Large intestine (tissue), 3 donors: ENCODE measurements around the gene TYMP. TPM values are rescaled to one million over a fixed set of nuclear protein-coding genes. Genes with fewer than 3 reads are reported as not detected.
"Not testable (repeated sequence)": the region's sequence is repeated elsewhere in the genome, so short reads cannot be mapped to it uniquely, and the experiment has no call there.

Source experiments
- DNase-seq, 2 donors: peaks; one replicate each; pipeline versions ENCODE4 v3.0.0 to v3.0.0-alpha.2; 2013
- H3K27ac ChIP-seq: one replicate; pipeline ENCODE4 v1.5.1; 2013; ENCODE audit warnings: low read length
- H3K27me3 ChIP-seq: 2 replicates; pipeline ENCODE4 v1.6.1; 2013; ENCODE audit warnings: low read length; ENCODE audit not compliant: control insufficient read depth, insufficient read depth
- H3K36me3 ChIP-seq: 2 replicates; pipeline ENCODE4 v1.6.1; 2013; ENCODE audit warnings: low read length; ENCODE audit not compliant: control insufficient read depth, insufficient read depth
- H3K4me1 ChIP-seq: one replicate; pipeline ENCODE4 v1.6.1; 2013; ENCODE audit warnings: low read length; ENCODE audit not compliant: control insufficient read depth, insufficient read depth
- H3K4me3 ChIP-seq: one replicate; pipeline ENCODE4 v1.5.1; 2013; ENCODE audit warnings: low read length
- H3K9me3 ChIP-seq: one replicate; pipeline ENCODE4 v1.6.1; 2013; ENCODE audit warnings: mild to moderate bottlenecking, low read depth, low read length, moderate library complexity; ENCODE audit not compliant: control insufficient read depth
- WGBS: methylation state at CpG from one replicate; pipeline ENCODE4 v1.1.5; 2013; ENCODE audit warnings: low lambda C conversion rate; ENCODE audit not compliant: insufficient coverage; 5-methylcytosine and 5-hydroxymethylcytosine counted together
- polyA plus RNA-seq: library from polyadenylated mRNA; unstranded; fragments of 120-200 nt; gene quantifications from one replicate; pipeline ENCODE4 v1.2.1, GENCODE V29; 2013

TYMP gene
- polyA plus RNA-seq, 1 donor: 10.5 TPM

- DNase-seq: no peak
- Histone ChIP-seq H3K4me3 (peak overlapping the region; percentile 52), H3K36me3 (peaks cover 39% of the 10 kb centered on the region), H3K27me3 (no peaks in the 10 kb centered on the region), H3K9me3 (peaks cover 2% of the 10 kb centered on the region), H3K4me1 (peaks cover 24% of the 10 kb centered on the region), H3K27ac (peak overlapping the region; percentile 88)
- WGBS: no CpG with 5 or more reads among the region's 25 CpGs
Observed at GRCh38 chr22:50523806-50524675, 5.8 kb downstream of the TYMP start.

- DNase-seq: no peak
- H3K4me1 ChIP-seq: peaks cover 24% of the 10 kb centered on the region
- H3K27ac ChIP-seq: no peak overlapping the region
- peaks cover 45% of the 10 kb centered on the region for H3K36me3 ChIP-seq
- no peaks in the 10 kb centered on the region for H3K27me3 ChIP-seq
- no peak overlapping the region for H3K4me3 ChIP-seq
- H3K9me3 ChIP-seq: no peaks in the 10 kb centered on the region
- WGBS: no CpG with 5 or more reads among the region's 16 CpGs
Observed at GRCh38 chr22:50523458-50523805, 6.4 kb downstream of the TYMP start.

GRCh38 chr22:50522806-50523438 is 6.9 kb downstream of the TYMP start:
- H3K4me3 ChIP-seq: no peak overlapping the region
- H3K36me3 ChIP-seq: peaks cover 51% of the 10 kb centered on the region
- no peaks in the 10 kb centered on the region for H3K9me3 ChIP-seq
- H3K4me1 ChIP-seq: peaks cover 24% of the 10 kb centered on the region
- no peak overlapping the region for H3K27ac ChIP-seq
- no CpG with 5 or more reads among the region's 22 CpGs for WGBS
- H3K27me3 ChIP-seq: no peaks in the 10 kb centered on the region
- DNase-seq: no peak

- H3K9me3 ChIP-seq: no peaks in the 10 kb centered on the region
- H3K4me1 ChIP-seq: peaks cover 24% of the 10 kb centered on the region
- H3K27ac ChIP-seq: no peak overlapping the region
- H3K36me3 ChIP-seq: peaks cover 57% of the 10 kb centered on the region
- no CpG with 5 or more reads among the region's 15 CpGs for WGBS
- H3K4me3 ChIP-seq: no peak overlapping the region
- no peak for DNase-seq
- H3K27me3 ChIP-seq: no peaks in the 10 kb centered on the region
Observed at GRCh38 chr22:50522208-50522805, 7.5 kb downstream of the TYMP start.

- no peak for DNase-seq
- Histone ChIP-seq H3K27me3 (no peaks in the 10 kb centered on the region), H3K27ac (no peak overlapping the region), H3K4me3 (no peak overlapping the region), H3K36me3 (peaks cover 63% of the 10 kb centered on the region), H3K4me1 (peaks cover 22% of the 10 kb centered on the region), H3K9me3 (no peaks in the 10 kb centered on the region)
- WGBS: no CpG with 5 or more reads among the region's 10 CpGs
Observed at GRCh38 chr22:50521710-50522109, 8.1 kb downstream of the TYMP start.

GRCh38 chr22:50520826-50521453 is 8.9 kb downstream of the TYMP start:
- H3K36me3 ChIP-seq: peaks cover 70% of the 10 kb centered on the region
- no peak overlapping the region for H3K4me3 ChIP-seq
- DNase-seq: no peak
- no peaks in the 10 kb centered on the region for H3K27me3 ChIP-seq
- no peaks in the 10 kb centered on the region for H3K9me3 ChIP-seq
- H3K27ac ChIP-seq: no peak overlapping the region
- WGBS: no CpG with 5 or more reads among the region's 13 CpGs
- H3K4me1 ChIP-seq: peaks cover 19% of the 10 kb centered on the region

- not testable (repeated sequence) for DNase-seq, H3K27ac ChIP-seq, H3K9me3 ChIP-seq, H3K27me3 ChIP-seq, H3K4me3 ChIP-seq
- Histone ChIP-seq H3K4me1 (peaks cover 19% of the 10 kb centered on the region), H3K36me3 (peaks cover 73% of the 10 kb centered on the region)
- WGBS: no CpG with 5 or more reads among the region's 8 CpGs
Observed at GRCh38 chr22:50520184-50520583, 9.6 kb downstream of the TYMP start.

- H3K27me3 ChIP-seq: no peaks in the 10 kb centered on the region
- peaks cover 15% of the 10 kb centered on the region for H3K4me1 ChIP-seq
- peaks cover 79% of the 10 kb centered on the region for H3K36me3 ChIP-seq
- DNase-seq: no peak
- no peaks in the 10 kb centered on the region for H3K9me3 ChIP-seq
- no peak overlapping the region for H3K27ac ChIP-seq
- H3K4me3 ChIP-seq: no peak overlapping the region
- WGBS: no CpG with 5 or more reads among the region's 8 CpGs
Observed at GRCh38 chr22:50519151-50519550, 10.7 kb downstream of the TYMP start.

- no CpG with 5 or more reads among the region's 7 CpGs for WGBS
Observed at GRCh38 chr22:50518606-50519005, 11.2 kb downstream of the TYMP start.

GRCh38 chr22:50517495-50518260 is 12.1 kb downstream of the TYMP start:
- no peaks in the 10 kb centered on the region for H3K9me3 ChIP-seq
- no peak overlapping the region for H3K4me3 ChIP-seq
- no peaks in the 10 kb centered on the region for H3K27me3 ChIP-seq
- no peak overlapping the region for H3K27ac ChIP-seq
- H3K4me1 ChIP-seq: no peaks in the 10 kb centered on the region
- no peak for DNase-seq
- H3K36me3 ChIP-seq: peaks cover 65% of the 10 kb centered on the region
- WGBS: no CpG with 5 or more reads among the region's 20 CpGs

More at GRCh38 chr22:50518606-50519005, 11.2 kb downstream of the TYMP start:
- Histone ChIP-seq H3K27me3 (no peaks in the 10 kb centered on the region), H3K9me3 (no peaks in the 10 kb centered on the region), H3K27ac (no peak overlapping the region), H3K4me1 (peaks cover 9% of the 10 kb centered on the region), H3K4me3 (no peak overlapping the region), H3K36me3 (peaks cover 74% of the 10 kb centered on the region)
- no peak for DNase-seq
